ENCODE measurements around the gene DSCAML1. TPM values are rescaled to one million over a fixed set of nuclear protein-coding genes. Genes with fewer than 3 reads are reported as not detected.

DSCAML1 gene
- total RNA-seq, 2 experiments from 2014 or later, result not detected

GRCh38 chr11:117593065-117593464, 204.0 kb downstream of the DSCAML1 start:
- H2AFZ ChIP-seq (ENCODE audit: low read length), result no peak overlapping the region
- ChIA-PET POLR2A (no interaction called here), CTCF (ENCODE audit: unreplicated experiment) (no interaction called here)
- no peaks in the 10 kb centered on the region for H3K9me3 ChIP-seq (ENCODE audit: low read length)
- H3K79me2 ChIP-seq (ENCODE audit: insufficient read depth, low read depth, low read length), result no peaks in the 10 kb centered on the region
- TF ChIP-seq EZH2phosphoT487 (IDR thresholded peaks at IDR 0.05; ENCODE audit: borderline replicate concordance, low read depth, low read length), result no peak
- no peak for TF ChIP-seq CTCF (conservative IDR thresholded peaks at IDR 0.05; ENCODE audit: low read length)
- no peak for DNase-seq (ENCODE audit: low spot score)
- H3K4me2 ChIP-seq (ENCODE audit: low read length), result no peak overlapping the region
- intact Hi-C loops (cut with micrococcal nuclease; ENCODE audit: unreplicated experiment), result no loop called here
- no peak overlapping the region for H3K4me3 ChIP-seq (ENCODE audit: low read depth, low read length, poor library complexity, severe bottlenecking)
- no peaks in the 10 kb centered on the region for H4K20me1 ChIP-seq (ENCODE audit: insufficient read depth, low read length)
- no peaks in the 10 kb centered on the region for H3K9me2 ChIP-seq (ENCODE audit: insufficient read depth, low read length)
- BruUV-seq (replicated peaks), result no TSS peak
- H3K36me3 ChIP-seq (ENCODE audit: insufficient read depth, low read length), result no peaks in the 10 kb centered on the region
- H3K4me1 ChIP-seq (ENCODE audit: insufficient read depth, low read length, poor library complexity, severe bottlenecking), result no peaks in the 10 kb centered on the region
- H3K27ac ChIP-seq (ENCODE audit: low read depth, low read length, poor library complexity, severe bottlenecking), result no peak overlapping the region

- Histone ChIP-seq H3K9me2 (ENCODE audit: insufficient read depth, low read length) (no peaks in the 10 kb centered on the region), H3K79me2 (ENCODE audit: insufficient read depth, low read depth, low read length) (no peaks in the 10 kb centered on the region), H3K4me1 (ENCODE audit: insufficient read depth, low read length, poor library complexity, severe bottlenecking) (no peaks in the 10 kb centered on the region), H3K4me3 (ENCODE audit: low read depth, low read length, poor library complexity, severe bottlenecking) (no peak overlapping the region), H4K20me1 (ENCODE audit: insufficient read depth, low read length) (no peaks in the 10 kb centered on the region), H3K9me3 (ENCODE audit: low read length) (no peaks in the 10 kb centered on the region), H3K36me3 (ENCODE audit: insufficient read depth, low read length) (no peaks in the 10 kb centered on the region), H2AFZ (ENCODE audit: low read length) (no peak overlapping the region), H3K27ac (ENCODE audit: low read depth, low read length, poor library complexity, severe bottlenecking) (no peak overlapping the region), H3K4me2 (ENCODE audit: low read length) (no peak overlapping the region)
- intact Hi-C loops (cut with micrococcal nuclease; ENCODE audit: unreplicated experiment), result no loop called here
- no TSS peak for BruUV-seq (replicated peaks)
- ChIA-PET CTCF (ENCODE audit: unreplicated experiment) (no interaction called here), POLR2A (no interaction called here)
- no peak for DNase-seq (ENCODE audit: low spot score)
- TF ChIP-seq CTCF (conservative IDR thresholded peaks at IDR 0.05; ENCODE audit: low read length), result no peak
- no peak for TF ChIP-seq EZH2phosphoT487 (IDR thresholded peaks at IDR 0.05; ENCODE audit: borderline replicate concordance, low read depth, low read length)
These were observed 205.5 kb downstream of the DSCAML1 start for GRCh38 chr11:117591316-117592039.

- Histone ChIP-seq H2AFZ (ENCODE audit: low read length) (no peak overlapping the region), H3K9me2 (ENCODE audit: insufficient read depth, low read length) (no peaks in the 10 kb centered on the region), H4K20me1 (ENCODE audit: insufficient read depth, low read length) (no peaks in the 10 kb centered on the region), H3K4me2 (ENCODE audit: low read length) (no peak overlapping the region), H3K27ac (ENCODE audit: low read depth, low read length, poor library complexity, severe bottlenecking) (no peak overlapping the region), H3K9me3 (ENCODE audit: low read length) (no peaks in the 10 kb centered on the region), H3K36me3 (ENCODE audit: insufficient read depth, low read length) (no peaks in the 10 kb centered on the region), H3K4me1 (ENCODE audit: insufficient read depth, low read length, poor library complexity, severe bottlenecking) (peaks cover 6% of the 10 kb centered on the region), H3K4me3 (ENCODE audit: low read depth, low read length, poor library complexity, severe bottlenecking) (no peak overlapping the region), H3K79me2 (ENCODE audit: insufficient read depth, low read depth, low read length) (no peaks in the 10 kb centered on the region)
- intact Hi-C loops (cut with micrococcal nuclease; ENCODE audit: unreplicated experiment), result no loop called here
- TF ChIP-seq CTCF (conservative IDR thresholded peaks at IDR 0.05; ENCODE audit: low read length), result no peak
- TF ChIP-seq EZH2phosphoT487 (IDR thresholded peaks at IDR 0.05; ENCODE audit: borderline replicate concordance, low read depth, low read length), result no peak
- DNase-seq (ENCODE audit: low spot score), result no peak
- POLR2A ChIA-PET, result interaction anchor here (1.2 kb wide), 1 partner anchor 10 kb away, joined by 4 read pairs; no protein-coding TSS in a partner anchor
- CTCF ChIA-PET (ENCODE audit: unreplicated experiment), result no interaction called here
- no TSS peak for BruUV-seq (replicated peaks)
These were observed 208.0 kb downstream of the DSCAML1 start for GRCh38 chr11:117589063-117589462.

Measured in OCI-LY7 (cell line).